Cardiac fibroblast (primary cell): ENCODE measurements around the gene GRK1.

Experiments used
- DNase-seq, 2 donors: peaks; one replicate each; pipeline versions ENCODE4 v3.0.0 to v3.0.0-alpha.2; 2010; ENCODE audit warnings: low read depth in 2 of 2
- H3K4me3 ChIP-seq, 2 donors: replicated peaks in 1 of 2; 1 replicate in 1 of 2; 2 replicates in 1 of 2; pipeline ENCODE4 v1.5.1; 2011; ENCODE audit warnings: low read depth in 2 of 2, low read length in 2 of 2, mild to moderate bottlenecking in 2 of 2, moderate library complexity in 1 of 2
- TF ChIP-seq, protein P1 (sequence below): IDR thresholded peaks from one replicate; pipeline ENCODE4 v1.5.1; 2011; ENCODE audit warnings: low read depth, mild to moderate bottlenecking, low read length, inconsistent platforms

The GRK1 gene

DNA sequence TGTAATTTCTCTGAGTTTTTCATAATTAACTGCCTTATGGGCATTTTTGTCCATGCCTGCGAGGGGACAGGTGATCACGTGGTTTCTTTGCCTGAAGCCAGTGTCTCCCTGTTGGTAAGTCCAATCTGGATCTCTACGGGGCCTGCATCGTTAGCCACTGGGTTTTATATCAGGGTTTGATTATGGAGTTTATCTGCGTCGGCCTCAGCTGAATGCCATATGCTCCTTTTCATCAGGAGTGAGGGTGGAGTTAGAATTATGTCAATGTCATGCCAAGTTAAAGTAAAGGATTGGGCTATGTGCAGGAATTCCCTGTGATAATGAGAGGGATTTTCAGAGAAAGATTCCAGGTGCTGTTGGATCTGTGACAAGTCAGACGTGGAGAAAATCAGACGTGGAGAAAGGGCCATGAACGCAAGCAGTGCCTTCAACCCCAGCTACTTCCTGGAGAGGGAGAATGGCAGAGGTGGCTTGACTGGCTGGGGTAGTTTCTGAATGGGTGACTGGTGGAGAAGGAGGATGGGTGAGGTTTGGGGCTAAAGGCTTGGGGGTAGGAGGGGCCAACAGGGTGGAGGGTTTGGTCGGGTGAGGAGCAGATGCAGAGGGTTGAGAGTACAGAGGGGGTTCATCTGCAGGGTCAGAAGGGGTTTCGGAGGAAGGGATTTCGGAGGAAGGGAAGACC lies 116.3 kb downstream of the GRK1 start:
- H3K4me3 ChIP-seq: no peak overlapping the region
- TF ChIP-seq, protein P1, sequence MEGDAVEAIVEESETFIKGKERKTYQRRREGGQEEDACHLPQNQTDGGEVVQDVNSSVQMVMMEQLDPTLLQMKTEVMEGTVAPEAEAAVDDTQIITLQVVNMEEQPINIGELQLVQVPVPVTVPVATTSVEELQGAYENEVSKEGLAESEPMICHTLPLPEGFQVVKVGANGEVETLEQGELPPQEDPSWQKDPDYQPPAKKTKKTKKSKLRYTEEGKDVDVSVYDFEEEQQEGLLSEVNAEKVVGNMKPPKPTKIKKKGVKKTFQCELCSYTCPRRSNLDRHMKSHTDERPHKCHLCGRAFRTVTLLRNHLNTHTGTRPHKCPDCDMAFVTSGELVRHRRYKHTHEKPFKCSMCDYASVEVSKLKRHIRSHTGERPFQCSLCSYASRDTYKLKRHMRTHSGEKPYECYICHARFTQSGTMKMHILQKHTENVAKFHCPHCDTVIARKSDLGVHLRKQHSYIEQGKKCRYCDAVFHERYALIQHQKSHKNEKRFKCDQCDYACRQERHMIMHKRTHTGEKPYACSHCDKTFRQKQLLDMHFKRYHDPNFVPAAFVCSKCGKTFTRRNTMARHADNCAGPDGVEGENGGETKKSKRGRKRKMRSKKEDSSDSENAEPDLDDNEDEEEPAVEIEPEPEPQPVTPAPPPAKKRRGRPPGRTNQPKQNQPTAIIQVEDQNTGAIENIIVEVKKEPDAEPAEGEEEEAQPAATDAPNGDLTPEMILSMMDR: no peak
- DNase-seq: no peak

DNA sequence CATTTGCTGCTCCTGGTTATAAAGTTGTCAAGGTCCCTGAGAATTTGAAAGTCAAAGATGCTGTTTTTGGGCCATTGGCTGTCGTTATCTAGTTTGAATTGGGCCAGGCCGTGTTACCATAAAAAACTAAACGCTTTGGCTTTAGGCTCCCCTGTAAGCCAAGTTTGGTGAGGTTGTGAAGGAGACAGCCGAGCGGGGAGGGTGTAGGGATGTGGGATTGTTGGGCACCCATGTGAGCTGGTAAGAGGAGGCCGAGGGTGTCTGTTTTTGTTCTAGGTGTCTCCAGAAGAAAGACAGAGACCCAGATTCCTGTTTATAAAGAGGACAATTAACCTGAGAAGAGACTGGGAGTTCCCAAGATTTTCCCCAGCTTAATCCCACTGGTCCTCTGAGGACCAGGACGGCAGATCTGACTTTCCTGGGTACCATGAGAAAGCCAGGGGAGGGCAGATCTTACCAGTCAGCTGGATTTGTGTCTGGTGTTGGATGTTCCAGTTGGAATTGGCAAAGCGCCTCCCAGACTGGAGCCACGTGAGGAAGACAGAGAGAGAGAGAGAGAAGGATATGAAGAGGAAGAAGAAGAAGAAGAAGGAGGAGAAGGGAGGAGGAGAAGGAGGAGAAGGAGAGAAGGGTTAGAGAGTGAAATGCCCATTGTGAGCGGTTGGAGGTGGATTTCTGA lies 117.1 kb downstream of the GRK1 start:
- DNase-seq: no peak
- TF ChIP-seq, protein P1: no peak
- H3K4me3 ChIP-seq: no peak overlapping the region

DNA sequence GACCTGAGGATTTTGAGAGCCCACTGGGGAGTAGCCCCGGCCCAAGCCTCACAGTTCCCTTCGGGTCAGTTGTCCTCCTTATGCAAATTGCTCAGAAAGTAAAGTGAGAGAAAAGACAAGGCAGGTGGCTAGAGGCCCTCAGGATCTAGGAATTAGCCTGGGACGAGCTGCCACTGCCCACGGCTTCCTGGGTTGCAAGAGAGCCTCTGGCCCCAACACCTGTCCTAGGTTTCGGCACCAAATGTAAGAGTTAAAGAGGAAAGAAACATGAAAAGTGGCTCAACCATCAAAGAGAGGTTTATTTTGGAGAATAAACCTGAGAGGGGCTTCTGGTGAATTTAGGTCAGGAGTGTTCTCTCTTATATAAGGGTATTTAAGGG lies 117.6 kb downstream of the GRK1 start:
- TF ChIP-seq, protein P1: no peak
- no peak overlapping the region for H3K4me3 ChIP-seq
- DNase-seq: no peak

DNA sequence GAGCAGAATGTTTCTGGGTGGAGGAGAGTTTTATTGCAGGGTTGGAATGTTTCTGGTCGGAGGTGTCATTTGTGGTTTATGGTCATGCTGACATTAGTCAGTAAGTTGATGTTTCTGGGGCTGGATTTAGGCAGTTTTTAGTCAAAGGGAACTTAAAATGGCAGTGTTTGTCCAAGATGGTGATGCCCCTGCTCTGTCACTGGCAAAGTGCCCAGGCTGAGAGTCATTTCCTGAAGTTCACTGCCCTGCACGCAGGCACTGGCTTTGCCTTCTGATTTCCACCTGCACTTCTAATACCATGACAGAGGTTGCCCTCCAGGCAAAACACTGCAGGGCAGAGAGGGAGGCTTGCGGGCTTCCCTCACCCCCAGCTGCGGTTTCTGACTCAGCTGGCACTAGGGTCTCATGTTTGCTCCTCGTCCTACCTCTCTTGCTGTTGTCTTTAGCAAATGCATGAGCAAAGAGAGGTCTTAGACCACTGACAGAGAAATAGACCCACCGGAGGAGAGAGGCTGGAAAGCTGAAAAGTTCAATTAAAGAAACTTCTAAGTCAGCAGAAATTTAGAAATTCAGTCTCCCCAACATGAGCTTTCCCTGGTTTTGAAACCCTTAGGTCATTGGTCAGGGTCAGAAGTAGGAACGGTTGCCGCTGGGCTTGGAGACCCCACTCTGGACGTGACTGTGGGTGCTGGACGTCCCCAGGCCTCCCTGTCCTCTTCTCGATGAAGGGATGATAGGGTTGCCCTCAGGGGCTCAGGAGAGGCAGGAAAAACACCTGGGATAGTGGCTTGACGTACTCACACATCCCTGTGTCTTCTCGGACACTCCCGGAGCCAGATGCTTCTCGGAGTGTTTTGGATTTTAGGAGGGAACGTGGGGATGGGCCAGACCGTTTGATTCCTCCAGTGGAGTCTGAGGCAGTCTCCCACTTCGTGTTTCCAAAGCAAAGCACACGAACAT lies 118.3 kb downstream of the GRK1 start:
- TF ChIP-seq, protein P1: no peak
- DNase-seq: peak; percentile 34 to 86
- no peak overlapping the region for H3K4me3 ChIP-seq

DNA sequence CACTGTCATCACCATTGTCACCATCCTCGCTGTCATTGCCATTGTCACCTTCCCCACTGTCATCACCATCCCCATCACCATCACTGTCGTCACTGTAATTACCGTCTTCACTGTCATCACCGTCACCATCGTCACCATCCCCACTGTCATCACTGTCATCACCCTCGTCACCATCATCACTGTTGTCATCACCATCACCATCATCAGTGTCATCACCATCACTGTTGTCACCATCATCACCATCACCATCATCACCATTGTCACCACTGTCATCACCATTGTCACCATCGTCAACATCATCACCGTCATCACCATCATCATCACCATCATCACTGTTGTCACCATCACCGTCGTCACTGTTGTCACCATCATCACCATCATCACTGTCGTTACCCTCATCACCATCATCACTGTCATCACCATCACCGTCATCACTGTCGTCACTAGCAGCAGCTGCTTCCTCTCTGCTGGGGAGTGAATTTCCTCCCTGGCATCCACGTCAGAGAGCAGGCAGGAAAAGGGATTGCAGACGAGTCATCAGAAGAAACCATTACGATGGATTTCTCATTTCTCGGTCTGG lies 119.3 kb downstream of the GRK1 start:
- TF ChIP-seq, protein P1: no peak
- no peak overlapping the region for H3K4me3 ChIP-seq
- peak; percentile 37 to 73 for DNase-seq
